Immature natural killer cell (primary cell): ENCODE results near the gene GNA12. TPM values are rescaled to one million over a fixed set of nuclear protein-coding genes. Genes with fewer than 3 reads are reported as not detected.
A peak's percentile ranks its signal among the peaks of the same experiment; 100 is the strongest.

Experiments
- DNase-seq, 3 donors: peaks; one replicate each; pipeline ENCODE4 v3.0.0; 2022; ENCODE audit warnings: mixed read lengths in 1 of 3
- H3K27ac Mint-ChIP-seq, 6 donors: one replicate each; pipeline ENCODE4 v1.8.0; 2020; ENCODE audit warnings: mixed read lengths in 6 of 6, mild to moderate bottlenecking in 5 of 6, inconsistent platforms in 4 of 6, moderate library complexity in 3 of 6
- H3K27me3 Mint-ChIP-seq, 3 donors: one replicate each; pipeline ENCODE4 v1.8.0; 2020 to 2021; ENCODE audit warnings: low read depth in 3 of 3, mild to moderate bottlenecking in 3 of 3, mixed read lengths in 3 of 3, moderate library complexity in 3 of 3, inconsistent platforms in 1 of 3
- H3K36me3 Mint-ChIP-seq, 3 donors: one replicate each; pipeline ENCODE4 v1.8.0; 2020; ENCODE audit warnings: mixed read lengths in 3 of 3, inconsistent platforms in 2 of 3, mild to moderate bottlenecking in 2 of 3
- H3K4me1 Mint-ChIP-seq, 2 donors: one replicate each; pipeline ENCODE4 v1.8.0; 2020; ENCODE audit warnings: inconsistent platforms in 2 of 2, mild to moderate bottlenecking in 2 of 2, mixed read lengths in 2 of 2, moderate library complexity in 1 of 2
- H3K4me3 Mint-ChIP-seq, 5 donors: one replicate each; pipeline ENCODE4 v1.8.0; 2020; ENCODE audit warnings: mild to moderate bottlenecking in 5 of 5, mixed read lengths in 5 of 5, inconsistent platforms in 3 of 5, moderate library complexity in 3 of 5
- H3K9me3 Mint-ChIP-seq, 6 donors: one replicate each; pipeline ENCODE4 v1.8.0; 2020; ENCODE audit warnings: mild to moderate bottlenecking in 6 of 6, mixed read lengths in 6 of 6, inconsistent platforms in 4 of 6, moderate library complexity in 3 of 6
- polyA plus RNA-seq, 3 donors: library from polyadenylated mRNA; unstranded; fragments of 300-500 nt; fragmentation: Illumina TruSeq; gene quantifications; one replicate each; pipeline ENCODE4 v1.2.3, GENCODE V29; 2021

The GNA12 gene
- polyA plus RNA-seq, 3 donors from 2014 or later: 4.7 to 6.1 (median 4.8) TPM

GRCh38 chr7:2840458-2840857, 3.6 kb downstream of the GNA12 start:
- Mint-ChIP-seq H3K27me3 (peaks cover 0 to 12% (median 0%) of the 10 kb centered on the region in 3 donors), H3K4me1 (peaks cover 32 to 47% of the 10 kb centered on the region in 2 donors), H3K27ac (no peak overlapping the region), H3K9me3 (no peaks in the 10 kb centered on the region), H3K36me3 (peaks cover 0 to 7% (median 3%) of the 10 kb centered on the region in 3 donors), H3K4me3 (no peak overlapping the region)
- DNase-seq: no peak

GRCh38 chr7:2838873-2839578, 5.1 kb downstream of the GNA12 start:
- Mint-ChIP-seq H3K4me3 (no peak overlapping the region), H3K27ac (no peak overlapping the region), H3K4me1 (peaks cover 25 to 34% of the 10 kb centered on the region in 2 donors), H3K27me3 (peaks cover 0 to 8% (median 0%) of the 10 kb centered on the region in 3 donors), H3K9me3 (no peaks in the 10 kb centered on the region), H3K36me3 (peaks cover 3 to 13% (median 7%) of the 10 kb centered on the region in 3 donors)
- no peak for DNase-seq

DNA sequence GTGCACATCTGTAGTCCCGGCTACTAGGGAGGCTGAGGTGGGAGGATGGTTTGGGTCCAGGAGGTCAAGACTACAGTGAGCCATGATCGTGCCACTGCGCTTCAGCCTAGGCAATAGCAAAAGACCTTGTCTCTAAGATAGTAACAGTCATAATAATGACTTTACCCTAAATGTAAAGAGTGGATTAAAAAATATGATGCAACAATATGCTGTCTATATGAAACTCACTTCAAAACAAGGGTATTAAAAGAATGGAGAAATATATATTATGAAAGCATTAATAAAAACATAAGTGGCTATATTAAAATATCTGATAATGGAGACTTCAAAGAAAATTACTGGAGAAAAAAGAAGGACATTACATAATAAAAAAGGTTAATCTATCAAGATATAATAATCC, 5.7 kb downstream of the GNA12 start:
- no peaks in the 10 kb centered on the region for H3K9me3 Mint-ChIP-seq
- no peak for DNase-seq
- H3K4me3 Mint-ChIP-seq: no peak overlapping the region
- H3K27me3 Mint-ChIP-seq: peaks cover 0 to 8% (median 0%) of the 10 kb centered on the region in 3 donors
- H3K4me1 Mint-ChIP-seq: peaks cover 25 to 34% of the 10 kb centered on the region in 2 donors
- H3K27ac Mint-ChIP-seq: no peak overlapping the region
- H3K36me3 Mint-ChIP-seq: peaks cover 3 to 13% (median 7%) of the 10 kb centered on the region in 3 donors

- Mint-ChIP-seq H3K4me3 (no peak overlapping the region), H3K27me3 (peaks cover 0 to 4% (median 0%) of the 10 kb centered on the region in 3 donors), H3K27ac (no peak overlapping the region), H3K9me3 (no peaks in the 10 kb centered on the region), H3K36me3 (peaks cover 3 to 13% (median 7%) of the 10 kb centered on the region in 3 donors), H3K4me1 (peaks cover 17 to 28% of the 10 kb centered on the region in 2 donors)
- no peak for DNase-seq
Observed at GRCh38 chr7:2837496-2837895, 6.6 kb downstream of the GNA12 start.

DNA sequence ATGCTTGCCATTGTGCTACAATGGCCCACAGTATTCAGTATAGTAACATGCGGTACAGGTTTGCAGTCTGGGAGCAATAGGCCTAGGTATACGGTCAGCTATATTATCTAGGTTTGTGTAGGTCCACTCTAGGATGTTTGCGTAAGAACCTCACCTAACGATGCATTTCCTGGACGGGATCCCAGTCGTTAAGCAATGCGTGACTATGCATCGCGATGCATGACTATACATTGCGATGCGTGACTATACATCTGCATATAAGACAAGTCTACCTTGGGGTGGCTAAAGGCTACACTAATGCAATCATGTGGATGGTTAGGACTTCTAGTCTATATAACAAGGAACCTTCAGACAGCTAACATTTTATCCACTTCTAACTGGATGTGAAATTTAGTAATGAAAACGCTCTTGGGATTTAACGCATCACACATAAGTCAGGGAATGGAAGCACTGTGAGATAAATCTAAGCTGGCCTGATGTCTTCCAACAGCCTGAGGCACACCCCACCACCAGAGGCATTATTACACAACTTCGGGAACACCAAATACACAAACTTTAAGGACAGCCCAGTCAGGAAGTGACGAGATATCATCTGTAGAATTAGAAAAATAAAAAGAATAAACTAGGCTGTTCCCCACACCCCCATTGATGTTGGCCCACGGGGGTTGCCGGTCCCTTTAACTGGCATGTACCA, 9.2 kb downstream of the GNA12 start:
- Mint-ChIP-seq H3K4me3 (no peak overlapping the region), H3K4me1 (peaks cover 10 to 14% of the 10 kb centered on the region in 2 donors), H3K27me3 (no peaks in the 10 kb centered on the region), H3K36me3 (peaks cover 3 to 13% (median 7%) of the 10 kb centered on the region in 3 donors), H3K9me3 (no peaks in the 10 kb centered on the region), H3K27ac (no peak overlapping the region)
- no peak for DNase-seq

DNA sequence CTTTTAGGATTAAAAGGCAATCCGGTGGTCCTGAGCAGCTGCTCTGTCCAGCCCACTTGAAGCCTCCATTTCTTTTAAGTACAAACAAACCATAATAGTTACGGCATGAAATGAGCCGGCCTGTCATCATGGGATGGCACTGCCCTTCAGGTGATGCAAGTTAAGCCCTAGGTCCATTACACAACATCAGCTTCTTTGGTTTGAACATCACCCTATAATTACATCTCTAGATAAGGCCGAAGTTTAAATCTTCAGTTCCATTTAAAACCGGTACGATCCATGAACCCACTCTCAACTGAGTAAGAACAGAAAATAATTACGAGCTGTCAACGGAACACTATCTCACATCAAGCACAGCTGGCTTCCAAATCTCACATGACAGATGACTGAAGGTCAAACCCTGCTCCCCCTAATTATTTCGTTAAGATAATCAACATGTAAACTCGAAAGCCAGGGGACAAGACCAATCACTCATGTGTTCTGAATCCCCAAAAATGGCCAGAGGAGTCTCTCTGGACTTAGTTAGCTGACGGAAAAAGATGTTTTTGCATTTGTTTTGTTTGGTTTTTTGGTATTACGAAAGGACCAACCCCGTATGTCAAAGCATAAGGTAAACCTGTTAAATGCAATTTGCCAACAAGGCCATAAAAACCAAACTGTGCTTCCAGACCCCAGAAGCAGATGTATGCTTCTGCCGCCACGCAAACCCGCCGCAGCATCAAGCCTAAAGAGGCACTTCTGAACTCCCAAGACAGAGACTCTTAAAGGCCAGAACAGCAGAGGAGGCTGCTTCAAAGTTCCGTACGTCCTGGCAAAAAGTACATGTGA, 10.8 kb downstream of the GNA12 start:
- DNase-seq: no peak
- H3K9me3 Mint-ChIP-seq: no peaks in the 10 kb centered on the region
- peaks cover 4 to 7% of the 10 kb centered on the region in 2 donors for H3K4me1 Mint-ChIP-seq
- H3K27me3 Mint-ChIP-seq: peaks cover 0 to 2% (median 0%) of the 10 kb centered on the region in 3 donors
- peaks cover 3 to 13% (median 12%) of the 10 kb centered on the region in 3 donors for H3K36me3 Mint-ChIP-seq
- no peak overlapping the region for H3K4me3 Mint-ChIP-seq
- no peak overlapping the region for H3K27ac Mint-ChIP-seq

DNA sequence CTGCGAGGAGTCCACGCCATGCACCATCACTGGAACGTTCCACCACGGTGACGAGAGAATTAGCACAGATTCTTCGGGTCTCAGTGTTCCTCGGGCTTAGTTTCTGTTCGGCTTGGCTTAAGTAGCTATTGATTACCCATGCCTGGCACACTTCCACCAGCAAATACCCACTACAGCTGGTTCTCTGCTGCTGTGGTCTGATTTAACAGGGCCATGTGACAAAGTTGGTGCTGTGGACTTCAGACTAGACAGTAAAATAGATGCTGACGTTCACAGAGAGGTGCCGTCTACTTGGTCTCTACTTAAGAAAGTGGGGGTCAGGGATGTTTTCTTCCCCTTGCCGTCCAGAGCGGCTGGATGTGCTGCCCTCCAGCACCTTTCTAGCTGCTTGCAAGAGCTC, 11.6 kb downstream of the GNA12 start:
- Mint-ChIP-seq H3K27me3 (peaks cover 0 to 2% (median 0%) of the 10 kb centered on the region in 3 donors), H3K27ac (no peak overlapping the region), H3K9me3 (no peaks in the 10 kb centered on the region), H3K4me3 (no peak overlapping the region), H3K4me1 (peaks cover 2 to 8% of the 10 kb centered on the region in 2 donors), H3K36me3 (peaks cover 3 to 13% (median 12%) of the 10 kb centered on the region in 3 donors)
- no peak for DNase-seq

DNA sequence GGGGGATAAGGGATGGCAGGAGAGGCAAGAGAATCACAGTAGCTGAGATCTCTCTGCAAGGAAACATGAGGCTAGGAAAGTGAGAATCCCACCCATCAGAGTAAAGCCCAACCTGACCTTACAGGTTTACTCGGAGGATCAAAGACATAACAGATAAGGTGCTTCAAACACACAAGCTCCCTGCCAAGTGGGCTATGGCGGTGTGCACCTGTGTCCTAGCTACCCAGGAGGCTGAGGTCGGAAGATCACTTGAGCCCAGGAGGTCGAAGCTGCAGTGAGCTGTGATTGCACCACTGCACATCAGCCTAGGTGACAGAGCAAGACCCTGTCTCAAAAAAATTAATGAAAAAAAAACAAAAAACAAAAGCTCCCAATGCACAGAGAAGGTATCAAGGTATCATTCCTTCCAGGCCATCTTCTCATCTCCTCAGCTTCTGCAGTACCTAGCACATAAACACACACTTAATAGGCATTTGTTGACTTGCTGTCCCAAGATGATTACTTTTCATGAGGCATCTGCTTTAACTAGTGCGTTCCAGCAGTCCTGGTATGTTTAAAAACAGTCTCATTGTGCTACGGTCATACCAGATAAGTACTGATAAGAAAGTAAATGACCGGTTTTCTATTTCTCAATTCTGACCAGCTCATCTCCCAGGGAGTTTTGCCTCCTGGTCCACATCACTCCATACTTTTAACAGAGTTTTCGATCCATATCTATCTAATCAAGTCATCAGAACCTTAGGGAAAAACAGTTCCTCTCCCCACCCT, 13.3 kb downstream of the GNA12 start:
- Mint-ChIP-seq H3K4me1 (peaks cover 0 to 8% of the 10 kb centered on the region in 2 donors), H3K36me3 (peaks cover 3 to 13% (median 9%) of the 10 kb centered on the region in 3 donors), H3K9me3 (no peaks in the 10 kb centered on the region), H3K4me3 (no peak overlapping the region), H3K27me3 (peaks cover 0 to 2% (median 0%) of the 10 kb centered on the region in 3 donors), H3K27ac (no peak overlapping the region)
- no peak for DNase-seq

GRCh38 chr7:2829040-2829439, 15.1 kb downstream of the GNA12 start:
- Mint-ChIP-seq H3K9me3 (no peaks in the 10 kb centered on the region), H3K4me3 (no peak overlapping the region), H3K27ac (no peak overlapping the region), H3K4me1 (peaks cover 13 to 22% of the 10 kb centered on the region in 2 donors), H3K27me3 (peaks cover 0 to 4% (median 2%) of the 10 kb centered on the region in 3 donors), H3K36me3 (peaks cover 0 to 9% (median 0%) of the 10 kb centered on the region in 3 donors)
- no peak for DNase-seq

- no peak for DNase-seq
- Mint-ChIP-seq H3K36me3 (peaks cover 0 to 9% (median 0%) of the 10 kb centered on the region in 3 donors), H3K27ac (no peak overlapping the region), H3K9me3 (no peaks in the 10 kb centered on the region), H3K27me3 (peaks cover 0 to 7% (median 2%) of the 10 kb centered on the region in 3 donors), H3K4me1 (peaks cover 16 to 26% of the 10 kb centered on the region in 2 donors), H3K4me3 (no peak overlapping the region)
Observed at GRCh38 chr7:2826771-2827170, 17.3 kb downstream of the GNA12 start.

GRCh38 chr7:2825559-2826227, 18.4 kb downstream of the GNA12 start:
- Mint-ChIP-seq H3K4me3 (no peak overlapping the region), H3K4me1 (peaks cover 18 to 26% of the 10 kb centered on the region in 2 donors), H3K27me3 (peaks cover 0 to 7% (median 2%) of the 10 kb centered on the region in 3 donors), H3K27ac (no peak overlapping the region), H3K9me3 (no peaks in the 10 kb centered on the region), H3K36me3 (peaks cover 0 to 9% (median 0%) of the 10 kb centered on the region in 3 donors)
- no peak for DNase-seq

GRCh38 chr7:2824678-2825461, 19.2 kb downstream of the GNA12 start:
- peaks cover 0 to 7% (median 4%) of the 10 kb centered on the region in 3 donors for H3K27me3 Mint-ChIP-seq
- peaks cover 18 to 26% of the 10 kb centered on the region in 2 donors for H3K4me1 Mint-ChIP-seq
- no peak for DNase-seq
- H3K36me3 Mint-ChIP-seq: peaks cover 0 to 12% (median 0%) of the 10 kb centered on the region in 3 donors
- H3K27ac Mint-ChIP-seq: peak overlapping the region in 1 of 6 donors; percentile 15
- H3K4me3 Mint-ChIP-seq: no peak overlapping the region
- no peaks in the 10 kb centered on the region for H3K9me3 Mint-ChIP-seq
